Measurements from ENCODE around the gene OBSCN.

GRCh38 chr1:228281631-228282328 is 73.9 kb downstream of the OBSCN start:
- no peak for TF ChIP-seq EZH2 (IDR thresholded peaks at IDR 0.05; ENCODE audit: insufficient read depth, poor library complexity, severe bottlenecking)
- no peak for TF ChIP-seq EZH2phosphoT487 (IDR thresholded peaks at IDR 0.05; ENCODE audit: insufficient read depth, low read depth)
